Astrocyte (in vitro differentiated cells and primary cell): Measurements from ENCODE around the gene SMIM14. TPM values are rescaled to one million over a fixed set of nuclear protein-coding genes. Genes with fewer than 3 reads are reported as not detected.

Experiments
- DNase-seq: peaks from one replicate; pipeline ENCODE4 v3.0.0-alpha.2; 2010; ENCODE audit warnings: low read depth
- FAIRE-seq: peaks from 2 replicates; lab custom pipeline; 2011; peaks lifted over from hg19 to GRCh38; lab: Jason Lieb, UNC
- H2AFZ ChIP-seq: 2 replicates; pipeline ENCODE4 v1.6.0; 2012; ENCODE audit warnings: low read depth, low read length, inconsistent platforms
- H3K27ac ChIP-seq: 2 replicates; pipeline ENCODE4 v1.5.1; 2011; ENCODE audit warnings: low read depth, low read length, inconsistent platforms
- H3K27me3 ChIP-seq: 2 replicates; pipeline ENCODE4 v1.6.0; 2011; ENCODE audit warnings: low read length, inconsistent platforms; ENCODE audit not compliant: insufficient read depth
- H3K36me3 ChIP-seq: 2 replicates; pipeline ENCODE4 v1.5.1; 2011; ENCODE audit warnings: low read length, inconsistent platforms; ENCODE audit not compliant: insufficient read depth
- H3K4me1 ChIP-seq: 2 replicates; pipeline ENCODE4 v1.5.1; 2011; ENCODE audit warnings: low read length, inconsistent platforms; ENCODE audit not compliant: insufficient read depth
- H3K4me2 ChIP-seq: 2 replicates; pipeline ENCODE4 v1.6.0; 2012; ENCODE audit warnings: low read length, inconsistent platforms
- H3K4me3 ChIP-seq: 2 replicates; pipeline ENCODE4 v1.5.1; 2011; ENCODE audit warnings: low read depth, mild to moderate bottlenecking, low read length, inconsistent platforms; ENCODE audit not compliant: insufficient read depth
- H3K79me2 ChIP-seq: 2 replicates; pipeline ENCODE4 v1.6.0; 2012; ENCODE audit warnings: mild to moderate bottlenecking, low read length, inconsistent platforms; ENCODE audit not compliant: insufficient read depth
- H3K9ac ChIP-seq: 2 replicates; pipeline ENCODE4 v1.6.0; 2012; ENCODE audit warnings: mild to moderate bottlenecking, low read length, inconsistent platforms
- H3K9me3 ChIP-seq: 2 replicates; pipeline ENCODE4 v1.5.1; 2012; ENCODE audit warnings: low read depth, mild to moderate bottlenecking, low read length, inconsistent platforms; ENCODE audit not compliant: insufficient read depth
- H4K20me1 ChIP-seq: 2 replicates; pipeline ENCODE4 v1.6.0; 2012; ENCODE audit warnings: low read length, inconsistent platforms; ENCODE audit not compliant: insufficient read depth
- H3K27ac Mint-ChIP-seq: one replicate; pipeline ENCODE4 v1.8.0; 2021; ENCODE audit warnings: mild to moderate bottlenecking, mixed read lengths; ENCODE audit not compliant: unreplicated experiment
- H3K27me3 Mint-ChIP-seq: one replicate; pipeline ENCODE4 v1.8.0; 2021; ENCODE audit warnings: low read depth, mixed read lengths; ENCODE audit not compliant: unreplicated experiment
- H3K36me3 Mint-ChIP-seq: one replicate; pipeline ENCODE4 v1.8.0; 2021; ENCODE audit warnings: low read depth, mixed read lengths; ENCODE audit not compliant: unreplicated experiment
- H3K4me1 Mint-ChIP-seq: one replicate; pipeline ENCODE4 v1.8.0; 2021; ENCODE audit warnings: low read depth, mixed read lengths; ENCODE audit not compliant: unreplicated experiment
- H3K4me3 Mint-ChIP-seq: one replicate; pipeline ENCODE4 v1.8.0; 2021; ENCODE audit warnings: mild to moderate bottlenecking, moderate library complexity, mixed read lengths; ENCODE audit not compliant: unreplicated experiment
- H3K9me3 Mint-ChIP-seq: one replicate; pipeline ENCODE4 v1.8.0; 2021; ENCODE audit warnings: mild to moderate bottlenecking, mixed read lengths; ENCODE audit not compliant: unreplicated experiment
- EZH2 ChIP-seq: IDR thresholded peaks from 2 replicates; pipeline ENCODE4 v1.6.1; 2012; ENCODE audit warnings: mild to moderate bottlenecking, low read length, inconsistent platforms; ENCODE audit not compliant: insufficient read depth
- total RNA-seq: library from RNA; stranded (reverse); gene quantifications from 2 replicates; pipeline ENCODE4 v1.2.1, GENCODE V29; 2021
- TF ChIP-seq, protein P1 (sequence below): IDR thresholded peaks from 2 replicates; pipeline ENCODE4 v1.5.1; 2011; ENCODE audit warnings: low read depth, mild to moderate bottlenecking, inconsistent platforms, low read length, moderate library complexity; ENCODE audit not compliant: insufficient read depth

SMIM14 gene
- total RNA-seq, 1 donor from 2014 or later, result 28.3 TPM

DNA sequence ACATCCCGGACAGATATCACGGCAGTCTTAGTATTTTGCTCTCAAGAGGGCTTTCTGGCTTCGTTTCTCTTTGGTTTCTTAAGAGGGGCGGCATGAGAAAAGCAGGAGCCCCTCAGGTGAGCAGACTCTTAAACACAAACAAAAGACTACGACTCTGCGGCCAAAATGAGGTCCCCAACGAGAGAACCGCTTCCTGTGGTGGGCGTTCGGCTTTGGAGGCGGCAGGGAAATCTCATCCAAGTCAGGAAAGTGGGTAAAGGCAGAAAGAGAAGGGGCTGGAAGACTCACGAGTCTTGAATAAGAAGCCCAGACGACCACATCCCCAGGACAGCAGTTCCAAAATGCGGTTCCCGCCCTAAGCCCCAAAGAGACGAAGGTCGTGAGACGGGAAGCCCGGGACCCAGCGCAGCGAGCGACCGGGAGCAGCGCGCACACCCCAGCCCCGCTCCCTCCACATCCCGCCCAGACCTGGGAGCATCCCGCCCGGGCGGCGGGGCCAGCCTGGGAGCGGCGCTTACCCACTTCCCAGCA is 111.8 kb downstream of the SMIM14 start:
- Mint-ChIP-seq H3K27ac (peak overlapping the region; percentile 97), H3K4me1 (peaks cover 18% of the 10 kb centered on the region), H3K36me3 (peaks cover 17% of the 10 kb centered on the region), H3K4me3 (peak overlapping the region; percentile 100), H3K9me3 (peaks cover 17% of the 10 kb centered on the region), H3K27me3 (no peaks in the 10 kb centered on the region)
- H3K36me3 ChIP-seq, result no peaks in the 10 kb centered on the region
- peaks cover 25% of the 10 kb centered on the region for H3K4me1 ChIP-seq
- H3K4me3 ChIP-seq, result peak overlapping the region; percentile 87
- H3K4me2 ChIP-seq, result peak overlapping the region; percentile 86
- H3K9ac ChIP-seq, result peak overlapping the region; percentile 97
- DNase-seq (peak; percentile 9), FAIRE-seq (no peak)
- H3K27me3 ChIP-seq, result no peaks in the 10 kb centered on the region
- peak overlapping the region; percentile 97 for H3K27ac ChIP-seq
- no peak for TF ChIP-seq EZH2
- TF ChIP-seq, protein P1, sequence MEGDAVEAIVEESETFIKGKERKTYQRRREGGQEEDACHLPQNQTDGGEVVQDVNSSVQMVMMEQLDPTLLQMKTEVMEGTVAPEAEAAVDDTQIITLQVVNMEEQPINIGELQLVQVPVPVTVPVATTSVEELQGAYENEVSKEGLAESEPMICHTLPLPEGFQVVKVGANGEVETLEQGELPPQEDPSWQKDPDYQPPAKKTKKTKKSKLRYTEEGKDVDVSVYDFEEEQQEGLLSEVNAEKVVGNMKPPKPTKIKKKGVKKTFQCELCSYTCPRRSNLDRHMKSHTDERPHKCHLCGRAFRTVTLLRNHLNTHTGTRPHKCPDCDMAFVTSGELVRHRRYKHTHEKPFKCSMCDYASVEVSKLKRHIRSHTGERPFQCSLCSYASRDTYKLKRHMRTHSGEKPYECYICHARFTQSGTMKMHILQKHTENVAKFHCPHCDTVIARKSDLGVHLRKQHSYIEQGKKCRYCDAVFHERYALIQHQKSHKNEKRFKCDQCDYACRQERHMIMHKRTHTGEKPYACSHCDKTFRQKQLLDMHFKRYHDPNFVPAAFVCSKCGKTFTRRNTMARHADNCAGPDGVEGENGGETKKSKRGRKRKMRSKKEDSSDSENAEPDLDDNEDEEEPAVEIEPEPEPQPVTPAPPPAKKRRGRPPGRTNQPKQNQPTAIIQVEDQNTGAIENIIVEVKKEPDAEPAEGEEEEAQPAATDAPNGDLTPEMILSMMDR, result no peak
- peak overlapping the region; percentile 25 for H2AFZ ChIP-seq
- H3K9me3 ChIP-seq, result peaks cover 3% of the 10 kb centered on the region
- H3K79me2 ChIP-seq, result peaks cover 73% of the 10 kb centered on the region
- peaks cover 29% of the 10 kb centered on the region for H4K20me1 ChIP-seq

DNA sequence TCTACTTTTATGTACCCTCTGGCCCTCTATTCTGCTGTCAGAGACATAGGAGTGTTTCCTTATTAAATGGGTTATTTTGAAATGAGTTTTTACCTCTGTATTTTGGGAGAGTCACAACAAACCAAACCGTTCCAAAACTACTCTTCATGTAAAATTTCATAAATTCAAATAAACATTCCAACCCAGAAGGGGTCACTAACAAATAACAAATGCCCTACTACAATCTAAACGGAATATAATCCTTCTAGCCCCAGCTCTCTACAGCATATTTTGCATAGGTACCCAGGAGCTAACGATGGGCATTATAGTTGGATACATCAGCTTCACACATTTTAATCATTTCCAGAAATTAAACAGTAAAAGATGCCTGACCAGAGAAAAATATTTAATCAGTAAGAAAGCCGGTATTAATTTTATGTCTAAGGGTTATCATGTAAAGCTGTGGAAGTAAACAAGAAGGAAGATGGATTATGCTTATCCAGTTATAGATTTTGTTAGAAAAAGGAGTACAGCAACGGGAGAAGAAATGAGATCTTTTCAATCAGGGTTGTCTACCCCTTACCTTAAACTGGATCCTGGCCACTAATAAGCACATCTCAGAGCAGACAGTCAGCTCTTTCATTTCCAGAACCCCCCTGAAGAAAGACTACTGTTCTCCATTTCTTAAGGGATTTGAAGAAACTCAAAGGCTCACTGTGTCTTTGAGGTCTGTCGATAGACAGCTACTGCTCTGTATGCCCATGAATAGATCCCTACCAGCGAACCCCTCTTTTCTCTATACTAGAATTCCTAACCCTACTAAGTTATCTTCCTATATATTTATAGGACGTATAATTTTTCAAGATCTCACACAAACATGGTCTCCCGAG is 112.6 kb downstream of the SMIM14 start:
- Histone ChIP-seq H3K4me3 (peak overlapping the region; percentile 87), H3K27me3 (no peaks in the 10 kb centered on the region), H4K20me1 (peaks cover 29% of the 10 kb centered on the region), H2AFZ (no peak overlapping the region), H3K4me2 (peak overlapping the region; percentile 86), H3K79me2 (peaks cover 81% of the 10 kb centered on the region), H3K36me3 (no peaks in the 10 kb centered on the region), H3K9me3 (peaks cover 3% of the 10 kb centered on the region), H3K4me1 (peaks cover 31% of the 10 kb centered on the region), H3K9ac (peak overlapping the region; percentile 97), H3K27ac (peak overlapping the region; percentile 97)
- peaks cover 10% of the 10 kb centered on the region for H3K9me3 Mint-ChIP-seq
- peaks cover 9% of the 10 kb centered on the region for H3K36me3 Mint-ChIP-seq
- DNase-seq, result no peak
- peaks cover 22% of the 10 kb centered on the region for H3K4me1 Mint-ChIP-seq
- no peak for FAIRE-seq
- peak overlapping the region; percentile 97 for H3K27ac Mint-ChIP-seq
- H3K27me3 Mint-ChIP-seq, result no peaks in the 10 kb centered on the region
- peak overlapping the region; percentile 100 for H3K4me3 Mint-ChIP-seq
- TF ChIP-seq EZH2, result no peak
- TF ChIP-seq, protein P1, result no peak
